ENCODE measurements around the gene TSPAN7.

The TSPAN7 gene

DNA sequence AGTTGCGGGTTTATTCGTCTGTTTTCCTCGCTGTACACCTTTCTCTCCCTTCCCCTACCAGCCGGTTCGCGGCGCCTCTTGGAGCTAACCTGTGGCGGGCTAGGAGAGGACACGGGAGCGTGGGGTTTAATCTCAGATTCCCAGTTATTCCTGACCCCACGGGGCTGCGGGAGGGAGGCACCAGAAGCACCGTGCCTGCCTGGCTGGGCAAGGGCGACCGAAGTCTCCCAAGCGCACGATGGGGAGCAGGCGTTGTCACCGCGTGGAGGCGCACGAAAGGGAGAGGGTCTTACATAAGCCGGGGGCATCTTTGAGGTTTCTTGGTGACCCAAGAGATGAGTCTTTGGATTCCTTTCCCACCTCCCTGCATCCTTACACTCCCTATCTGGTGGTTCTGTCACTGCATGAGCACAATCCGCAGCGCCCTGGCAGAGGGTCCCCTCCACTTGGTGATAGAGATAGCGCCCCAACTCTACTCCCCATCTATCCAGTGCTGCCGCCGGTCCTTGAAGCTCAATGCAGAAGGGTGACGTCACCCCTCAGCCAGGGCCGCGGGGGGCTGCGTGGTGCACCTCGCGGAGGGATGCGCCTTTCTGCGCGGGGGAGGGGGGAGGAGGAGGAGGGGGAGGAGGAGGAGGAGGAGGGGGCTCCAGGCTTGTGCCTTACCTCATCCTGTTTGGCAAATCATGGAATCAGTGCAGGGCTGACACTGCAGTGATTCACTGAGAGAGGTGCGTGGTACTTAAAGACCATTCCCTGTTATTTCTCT is 793 bp downstream of the TSPAN7 start:
- in situ Hi-C loops (cut with MboI; ENCODE audit: low sequenced_read_pairs, unreplicated experiment): no loop called here

DNA sequence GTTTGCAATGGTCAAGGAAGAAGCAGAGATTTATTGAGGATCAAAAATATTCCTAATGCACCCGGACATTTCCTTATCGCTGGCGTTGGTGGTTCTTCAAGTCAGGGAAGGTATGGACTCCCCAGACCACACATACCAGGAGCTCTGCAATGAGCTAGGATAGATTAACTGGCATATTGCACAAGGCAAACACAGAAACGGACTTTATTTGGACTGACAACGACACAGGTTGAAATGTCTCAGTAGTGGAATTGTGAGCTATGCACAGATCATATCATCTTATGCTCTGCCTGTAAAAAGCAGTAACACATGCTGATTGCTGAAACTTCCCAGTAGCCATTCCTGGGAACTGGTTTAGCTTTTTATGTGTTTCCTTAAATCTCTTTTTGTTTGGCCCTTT is 1.7 kb downstream of the TSPAN7 start:
- TF ChIP-seq, protein P1, sequence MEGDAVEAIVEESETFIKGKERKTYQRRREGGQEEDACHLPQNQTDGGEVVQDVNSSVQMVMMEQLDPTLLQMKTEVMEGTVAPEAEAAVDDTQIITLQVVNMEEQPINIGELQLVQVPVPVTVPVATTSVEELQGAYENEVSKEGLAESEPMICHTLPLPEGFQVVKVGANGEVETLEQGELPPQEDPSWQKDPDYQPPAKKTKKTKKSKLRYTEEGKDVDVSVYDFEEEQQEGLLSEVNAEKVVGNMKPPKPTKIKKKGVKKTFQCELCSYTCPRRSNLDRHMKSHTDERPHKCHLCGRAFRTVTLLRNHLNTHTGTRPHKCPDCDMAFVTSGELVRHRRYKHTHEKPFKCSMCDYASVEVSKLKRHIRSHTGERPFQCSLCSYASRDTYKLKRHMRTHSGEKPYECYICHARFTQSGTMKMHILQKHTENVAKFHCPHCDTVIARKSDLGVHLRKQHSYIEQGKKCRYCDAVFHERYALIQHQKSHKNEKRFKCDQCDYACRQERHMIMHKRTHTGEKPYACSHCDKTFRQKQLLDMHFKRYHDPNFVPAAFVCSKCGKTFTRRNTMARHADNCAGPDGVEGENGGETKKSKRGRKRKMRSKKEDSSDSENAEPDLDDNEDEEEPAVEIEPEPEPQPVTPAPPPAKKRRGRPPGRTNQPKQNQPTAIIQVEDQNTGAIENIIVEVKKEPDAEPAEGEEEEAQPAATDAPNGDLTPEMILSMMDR (IDR thresholded peaks at IDR 0.05; ENCODE audit: borderline replicate concordance, control extremely low read depth, extremely low read depth, insufficient read depth, missing control alignments): no peak
- in situ Hi-C loops (cut with MboI; ENCODE audit: low sequenced_read_pairs, unreplicated experiment): no loop called here
- DNase-seq (ENCODE audit: low spot score): no peak

More for the DNA sequence above, 793 bp downstream of the TSPAN7 start:
- peak; percentile 2 for DNase-seq (ENCODE audit: low spot score)
- TF ChIP-seq, protein P1 (IDR thresholded peaks at IDR 0.05; ENCODE audit: borderline replicate concordance, control extremely low read depth, extremely low read depth, insufficient read depth, missing control alignments): no peak

DNA sequence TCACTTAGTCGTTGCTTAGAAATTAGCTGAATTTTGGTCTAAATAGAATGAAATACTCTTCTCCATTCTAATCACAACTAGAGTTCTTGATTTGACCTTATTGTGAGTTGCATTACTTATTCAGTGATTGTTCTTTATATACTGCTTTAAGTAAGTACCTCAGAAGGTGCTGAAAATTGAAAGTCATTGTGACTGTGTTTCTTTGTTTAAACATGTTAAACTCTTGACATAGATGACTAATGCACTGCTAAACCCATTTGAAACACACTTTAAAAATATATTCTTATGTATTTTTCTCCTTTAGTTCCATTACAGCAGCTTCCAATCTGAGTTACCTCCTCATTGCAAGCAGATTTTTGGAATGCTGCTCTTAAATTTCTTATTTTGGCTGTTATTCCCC is 9.1 kb downstream of the TSPAN7 start:
- in situ Hi-C loops (cut with MboI; ENCODE audit: low sequenced_read_pairs, unreplicated experiment): no loop called here
- TF ChIP-seq, protein P1 (IDR thresholded peaks at IDR 0.05; ENCODE audit: borderline replicate concordance, control extremely low read depth, extremely low read depth, insufficient read depth, missing control alignments): no peak
- no peak for DNase-seq (ENCODE audit: low spot score)

DNA sequence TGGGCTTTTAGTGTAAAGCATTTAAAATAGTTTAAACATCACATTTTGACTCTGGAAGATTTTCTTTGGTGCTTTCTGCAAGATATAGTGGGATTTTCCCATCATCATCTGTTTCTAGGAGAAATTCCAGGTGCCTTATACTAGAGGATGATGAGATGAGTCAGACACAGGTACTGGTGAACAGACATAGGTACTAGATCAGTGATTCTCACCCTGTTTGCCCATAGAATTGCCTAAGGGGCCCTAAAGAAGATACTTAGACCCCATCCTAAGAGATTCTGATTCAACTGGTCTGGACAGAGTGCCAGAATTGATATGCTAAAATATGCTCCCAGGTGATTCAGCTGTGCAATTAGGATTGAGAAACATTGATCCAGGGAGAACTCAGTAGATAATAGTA is 9.7 kb downstream of the TSPAN7 start:
- TF ChIP-seq, protein P1 (IDR thresholded peaks at IDR 0.05; ENCODE audit: borderline replicate concordance, control extremely low read depth, extremely low read depth, insufficient read depth, missing control alignments): no peak
- in situ Hi-C loops (cut with MboI; ENCODE audit: low sequenced_read_pairs, unreplicated experiment): no loop called here
- DNase-seq (ENCODE audit: low spot score): no peak

DNA sequence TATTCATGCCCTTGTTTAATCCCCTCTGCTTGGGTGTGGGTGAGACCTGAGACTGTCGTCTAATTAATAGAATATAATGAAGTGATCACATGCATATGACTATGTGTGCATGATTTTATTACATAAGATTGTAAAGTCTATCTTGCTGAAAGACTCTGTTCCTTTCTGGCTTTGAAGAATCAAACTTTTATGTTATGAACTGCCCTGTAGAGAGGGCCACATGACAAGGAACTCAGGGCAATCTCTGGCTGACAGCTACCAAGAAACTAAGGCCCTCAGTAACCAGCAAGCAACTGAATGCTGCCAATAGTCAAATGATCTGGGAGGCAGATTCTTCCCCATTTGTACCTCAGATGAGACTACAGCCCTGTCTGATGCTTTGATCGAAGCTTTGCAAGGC is 13.5 kb downstream of the TSPAN7 start:
- TF ChIP-seq, protein P1 (IDR thresholded peaks at IDR 0.05; ENCODE audit: borderline replicate concordance, control extremely low read depth, extremely low read depth, insufficient read depth, missing control alignments): no peak
- DNase-seq (ENCODE audit: low spot score): no peak
- in situ Hi-C loops (cut with MboI; ENCODE audit: low sequenced_read_pairs, unreplicated experiment): no loop called here

DNA sequence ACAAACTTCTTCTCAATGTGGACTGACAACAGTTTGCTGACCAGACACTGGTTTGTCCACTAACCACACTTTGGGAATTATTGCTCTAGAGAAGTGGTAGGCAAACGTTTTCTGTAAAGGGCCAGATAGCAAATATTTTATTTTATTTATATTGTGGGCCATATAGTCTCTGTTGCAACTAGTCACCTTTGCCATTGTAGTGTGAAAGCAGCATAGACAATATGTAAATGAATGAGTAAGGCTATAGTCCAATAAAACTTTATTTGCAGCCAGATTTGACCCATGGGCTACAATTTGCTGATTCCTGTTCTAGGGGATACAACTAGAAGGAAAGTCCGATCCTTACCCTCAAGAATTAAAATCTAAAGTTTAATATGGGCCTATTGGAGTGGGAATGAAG is 14.5 kb downstream of the TSPAN7 start:
- in situ Hi-C loops (cut with MboI; ENCODE audit: low sequenced_read_pairs, unreplicated experiment): no loop called here
- no peak for DNase-seq (ENCODE audit: low spot score)
- TF ChIP-seq, protein P1 (IDR thresholded peaks at IDR 0.05; ENCODE audit: borderline replicate concordance, control extremely low read depth, extremely low read depth, insufficient read depth, missing control alignments): no peak

All from GM13976 (cell line).